Stimulated activated naive CD8-positive, alpha-beta T cell treated with anti-CD3 and anti-CD28 coated beads, Interleukin-15, Interleukin-2, amounts not matched to agents 100 ng/mL and 50 ng/mL, for 24 hours (primary cell): ENCODE data around the gene DAB2IP.

ENCODE experiments used
- H3K27ac Mint-ChIP-seq: one replicate; pipeline ENCODE4 v1.8.0; 2021; ENCODE audit warnings: mild to moderate bottlenecking, mixed read lengths
- H3K27me3 Mint-ChIP-seq: one replicate; pipeline ENCODE4 v1.8.0; 2021; ENCODE audit warnings: mixed read lengths
- H3K36me3 Mint-ChIP-seq: one replicate; pipeline ENCODE4 v1.8.0; 2021; ENCODE audit warnings: low read depth, mixed read lengths
- H3K4me1 Mint-ChIP-seq: one replicate; pipeline ENCODE4 v1.8.0; 2021; ENCODE audit warnings: low read depth, mixed read lengths
- H3K4me3 Mint-ChIP-seq: one replicate; pipeline ENCODE4 v1.8.0; 2021; ENCODE audit warnings: mild to moderate bottlenecking, mixed read lengths
- H3K9me3 Mint-ChIP-seq: one replicate; pipeline ENCODE4 v1.8.0; 2021; ENCODE audit warnings: mixed read lengths

Gene DAB2IP

DNA sequence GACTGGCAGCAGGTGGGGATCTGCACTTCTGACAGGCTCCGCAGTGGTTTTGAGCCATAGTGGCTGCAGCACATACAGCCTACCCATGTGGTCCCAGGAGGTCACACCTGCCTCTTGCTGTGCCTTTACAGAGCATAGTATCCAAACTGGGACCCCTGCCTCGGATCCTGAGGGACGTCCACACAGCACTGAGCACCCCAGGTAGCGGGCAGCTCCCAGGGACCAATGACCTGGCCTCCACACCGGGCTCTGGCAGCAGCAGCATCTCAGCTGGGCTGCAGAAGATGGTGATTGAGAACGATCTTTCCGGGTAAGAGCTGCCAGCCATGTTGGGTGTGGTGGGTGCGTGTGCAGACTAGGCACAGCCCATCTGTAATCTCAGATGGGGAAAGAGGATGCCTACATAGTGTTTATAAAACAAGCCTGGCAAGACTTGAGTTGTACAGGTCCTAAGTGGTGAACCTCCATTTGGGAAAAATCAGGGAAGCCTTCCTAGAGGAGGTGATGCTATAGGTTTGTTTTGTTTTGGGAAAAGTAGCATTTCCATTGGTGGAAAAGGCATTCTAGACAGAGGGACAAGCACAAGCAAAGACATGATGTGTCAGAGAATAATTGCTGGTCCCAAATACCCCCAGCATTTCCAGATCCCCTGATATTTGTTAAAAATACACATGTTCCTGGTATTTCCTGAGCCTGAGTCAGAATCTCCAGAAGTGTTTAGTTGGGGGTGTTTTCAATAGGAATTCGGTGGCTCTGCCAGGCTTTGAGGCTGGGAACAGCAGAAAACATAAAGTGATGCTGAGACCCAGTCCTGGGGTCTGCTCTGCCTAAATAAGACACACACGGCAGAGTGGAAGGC, 119.2 kb downstream of the DAB2IP start:
- no peak overlapping the region for H3K4me3 Mint-ChIP-seq
- no peaks in the 10 kb centered on the region for H3K9me3 Mint-ChIP-seq

DNA sequence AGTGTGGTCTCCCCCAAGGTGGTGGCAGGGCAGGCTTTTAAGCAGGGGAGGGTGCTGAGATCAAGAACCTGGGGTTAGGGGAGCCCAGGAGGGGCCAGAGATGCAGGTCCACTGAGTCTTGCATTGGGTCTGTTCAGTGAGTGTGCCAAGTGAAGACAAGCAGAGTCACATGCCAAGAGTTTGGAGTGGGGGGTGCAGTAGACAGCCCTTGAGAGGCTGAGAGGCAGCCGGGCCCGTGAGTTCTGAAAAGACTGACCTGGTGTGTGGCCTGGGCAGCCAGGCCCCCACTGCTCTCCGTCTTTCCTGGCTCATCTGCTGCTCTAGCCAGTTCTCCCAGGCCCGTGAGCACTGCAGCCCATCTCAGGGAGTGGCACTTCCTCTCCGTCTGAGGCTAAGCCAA, 120.0 kb downstream of the DAB2IP start:
- no peak overlapping the region for H3K4me3 Mint-ChIP-seq
- no peaks in the 10 kb centered on the region for H3K36me3 Mint-ChIP-seq
- no peaks in the 10 kb centered on the region for H3K4me1 Mint-ChIP-seq
- no peaks in the 10 kb centered on the region for H3K9me3 Mint-ChIP-seq
- H3K27ac Mint-ChIP-seq, result no peak overlapping the region
- no peaks in the 10 kb centered on the region for H3K27me3 Mint-ChIP-seq

More for the DNA sequence above, 119.2 kb downstream of the DAB2IP start:
- H3K4me1 Mint-ChIP-seq, result no peaks in the 10 kb centered on the region
- H3K27me3 Mint-ChIP-seq, result no peaks in the 10 kb centered on the region
- no peaks in the 10 kb centered on the region for H3K36me3 Mint-ChIP-seq
- no peak overlapping the region for H3K27ac Mint-ChIP-seq

DNA sequence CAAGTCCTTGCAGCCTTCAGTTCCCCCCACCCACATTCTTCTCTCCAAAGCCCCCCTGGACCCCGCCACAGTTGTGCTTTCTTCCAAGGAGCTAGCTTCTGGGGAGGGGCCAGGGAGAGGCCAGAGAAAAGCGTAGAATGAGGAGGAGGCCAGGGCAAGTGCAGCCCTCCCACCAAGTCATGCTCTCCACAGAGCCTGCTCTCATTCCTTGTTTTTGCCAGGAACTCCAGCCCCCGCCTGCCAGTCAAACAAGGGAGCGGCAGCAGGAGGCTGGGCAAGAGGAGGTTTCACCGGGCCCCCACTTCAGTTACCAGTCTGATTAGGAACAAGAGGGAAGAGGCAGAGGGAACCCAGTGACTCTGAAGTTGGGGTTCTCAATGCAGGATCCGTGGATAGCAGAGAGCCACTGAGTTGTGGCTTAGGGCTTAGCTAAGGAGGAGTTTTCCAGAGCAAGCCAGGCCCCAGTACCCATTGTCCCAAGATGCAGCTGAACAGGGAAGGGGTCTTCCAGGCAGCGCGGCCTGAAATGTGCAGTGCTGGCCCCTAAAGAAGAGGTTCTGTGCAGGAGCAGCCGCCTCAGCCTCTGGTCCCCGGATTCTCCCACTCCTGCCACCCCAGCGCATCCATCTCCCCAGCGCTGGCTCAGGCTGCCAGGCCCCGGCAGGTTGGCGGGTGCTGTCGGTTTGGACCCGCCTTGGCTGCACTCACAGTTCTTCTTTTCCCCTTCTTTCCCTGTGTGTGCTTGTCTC, 120.6 kb downstream of the DAB2IP start:
- Mint-ChIP-seq H3K9me3 (no peaks in the 10 kb centered on the region), H3K4me1 (no peaks in the 10 kb centered on the region), H3K36me3 (no peaks in the 10 kb centered on the region), H3K27me3 (no peaks in the 10 kb centered on the region), H3K4me3 (no peak overlapping the region), H3K27ac (no peak overlapping the region)

DNA sequence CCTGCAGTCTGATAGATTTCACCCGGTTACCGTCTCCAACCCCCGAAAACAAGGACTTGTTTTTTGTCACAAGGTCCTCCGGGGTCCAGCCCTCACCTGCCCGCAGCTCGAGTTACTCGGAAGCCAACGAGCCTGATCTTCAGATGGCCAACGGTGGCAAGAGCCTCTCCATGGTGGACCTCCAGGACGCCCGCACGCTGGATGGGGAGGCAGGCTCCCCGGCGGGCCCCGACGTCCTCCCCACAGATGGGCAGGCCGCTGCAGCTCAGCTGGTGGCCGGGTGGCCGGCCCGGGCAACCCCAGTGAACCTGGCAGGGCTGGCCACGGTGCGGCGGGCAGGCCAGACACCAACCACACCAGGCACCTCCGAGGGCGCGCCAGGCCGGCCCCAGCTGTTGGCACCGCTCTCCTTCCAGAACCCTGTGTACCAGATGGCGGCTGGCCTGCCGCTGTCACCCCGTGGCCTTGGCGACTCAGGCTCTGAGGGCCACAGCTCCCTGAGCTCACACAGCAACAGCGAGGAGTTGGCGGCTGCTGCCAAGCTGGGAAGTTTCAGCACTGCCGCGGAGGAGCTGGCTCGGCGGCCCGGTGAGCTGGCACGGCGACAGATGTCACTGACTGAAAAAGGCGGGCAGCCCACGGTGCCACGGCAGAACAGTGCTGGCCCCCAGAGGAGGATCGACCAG, 121.3 kb downstream of the DAB2IP start:
- no peaks in the 10 kb centered on the region for H3K27me3 Mint-ChIP-seq
- H3K27ac Mint-ChIP-seq, result no peak overlapping the region
- no peaks in the 10 kb centered on the region for H3K4me1 Mint-ChIP-seq
- no peak overlapping the region for H3K4me3 Mint-ChIP-seq
- H3K36me3 Mint-ChIP-seq, result no peaks in the 10 kb centered on the region
- no peaks in the 10 kb centered on the region for H3K9me3 Mint-ChIP-seq

DNA sequence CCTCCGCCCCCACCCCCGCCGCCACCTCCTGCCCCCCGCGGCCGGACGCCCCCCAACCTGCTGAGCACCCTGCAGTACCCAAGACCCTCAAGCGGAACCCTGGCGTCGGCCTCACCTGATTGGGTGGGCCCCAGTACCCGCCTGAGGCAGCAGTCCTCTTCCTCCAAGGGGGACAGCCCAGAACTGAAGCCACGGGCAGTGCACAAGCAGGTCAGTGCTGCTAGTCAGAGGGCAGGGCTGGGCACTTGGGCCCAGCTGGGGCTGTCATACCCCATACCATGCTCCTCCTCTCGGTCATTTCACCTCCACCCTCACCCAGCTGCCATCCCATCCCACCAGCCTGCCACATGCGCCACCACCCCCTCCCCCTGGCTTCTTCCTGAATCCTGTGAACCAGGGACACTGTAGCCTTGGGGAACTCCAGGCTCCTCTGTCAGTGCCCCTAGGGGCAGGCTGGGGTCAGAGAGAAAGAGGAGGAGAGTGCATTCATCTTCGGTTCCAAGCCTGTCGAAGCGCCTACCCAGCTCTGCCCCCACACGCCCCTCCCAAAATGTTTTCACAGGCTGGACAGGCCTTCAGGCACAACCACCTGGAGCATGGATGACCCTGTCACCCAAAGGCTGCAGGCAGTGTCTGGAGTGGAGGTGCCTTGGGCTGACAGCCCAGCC, 122.0 kb downstream of the DAB2IP start:
- Mint-ChIP-seq H3K27ac (no peak overlapping the region), H3K4me3 (no peak overlapping the region), H3K36me3 (no peaks in the 10 kb centered on the region), H3K27me3 (no peaks in the 10 kb centered on the region), H3K4me1 (no peaks in the 10 kb centered on the region), H3K9me3 (no peaks in the 10 kb centered on the region)

DNA sequence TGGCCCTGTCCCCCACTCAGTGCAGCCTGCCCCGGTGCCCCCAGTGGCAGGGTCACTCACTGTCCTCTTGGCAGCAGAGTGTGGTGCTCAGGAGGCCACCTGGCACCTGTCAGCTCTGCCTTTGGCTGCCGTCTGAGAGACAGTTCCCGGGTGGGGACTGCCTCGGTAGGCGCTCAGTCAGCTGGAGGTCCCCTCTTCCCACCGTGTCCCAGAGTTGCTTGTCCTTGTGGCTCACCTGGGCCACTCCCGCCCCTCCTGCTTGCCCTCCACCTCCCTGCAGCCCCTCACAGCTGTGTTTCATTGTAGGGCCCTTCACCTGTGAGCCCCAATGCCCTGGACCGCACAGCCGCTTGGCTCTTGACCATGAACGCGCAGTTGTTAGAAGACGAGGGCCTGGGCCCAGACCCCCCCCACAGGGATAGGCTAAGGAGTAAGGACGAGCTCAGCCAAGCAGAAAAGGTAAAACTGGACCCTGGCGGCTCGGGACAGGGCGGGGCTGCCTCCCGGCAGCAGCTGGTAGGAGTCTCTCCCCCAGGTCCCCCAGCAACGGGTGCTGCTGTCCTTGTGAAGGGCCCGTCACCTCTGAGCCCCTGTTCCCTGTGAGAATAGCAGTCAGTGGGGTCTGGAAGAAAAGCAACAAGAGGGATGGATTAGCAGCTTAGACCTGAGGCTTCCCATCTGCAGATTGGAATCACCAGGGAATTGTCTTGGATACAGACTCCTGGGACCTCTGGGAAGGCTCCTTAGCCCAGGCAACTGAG, 122.7 kb downstream of the DAB2IP start:
- Mint-ChIP-seq H3K4me3 (no peak overlapping the region), H3K36me3 (no peaks in the 10 kb centered on the region), H3K27me3 (no peaks in the 10 kb centered on the region), H3K27ac (no peak overlapping the region), H3K4me1 (no peaks in the 10 kb centered on the region), H3K9me3 (no peaks in the 10 kb centered on the region)

DNA sequence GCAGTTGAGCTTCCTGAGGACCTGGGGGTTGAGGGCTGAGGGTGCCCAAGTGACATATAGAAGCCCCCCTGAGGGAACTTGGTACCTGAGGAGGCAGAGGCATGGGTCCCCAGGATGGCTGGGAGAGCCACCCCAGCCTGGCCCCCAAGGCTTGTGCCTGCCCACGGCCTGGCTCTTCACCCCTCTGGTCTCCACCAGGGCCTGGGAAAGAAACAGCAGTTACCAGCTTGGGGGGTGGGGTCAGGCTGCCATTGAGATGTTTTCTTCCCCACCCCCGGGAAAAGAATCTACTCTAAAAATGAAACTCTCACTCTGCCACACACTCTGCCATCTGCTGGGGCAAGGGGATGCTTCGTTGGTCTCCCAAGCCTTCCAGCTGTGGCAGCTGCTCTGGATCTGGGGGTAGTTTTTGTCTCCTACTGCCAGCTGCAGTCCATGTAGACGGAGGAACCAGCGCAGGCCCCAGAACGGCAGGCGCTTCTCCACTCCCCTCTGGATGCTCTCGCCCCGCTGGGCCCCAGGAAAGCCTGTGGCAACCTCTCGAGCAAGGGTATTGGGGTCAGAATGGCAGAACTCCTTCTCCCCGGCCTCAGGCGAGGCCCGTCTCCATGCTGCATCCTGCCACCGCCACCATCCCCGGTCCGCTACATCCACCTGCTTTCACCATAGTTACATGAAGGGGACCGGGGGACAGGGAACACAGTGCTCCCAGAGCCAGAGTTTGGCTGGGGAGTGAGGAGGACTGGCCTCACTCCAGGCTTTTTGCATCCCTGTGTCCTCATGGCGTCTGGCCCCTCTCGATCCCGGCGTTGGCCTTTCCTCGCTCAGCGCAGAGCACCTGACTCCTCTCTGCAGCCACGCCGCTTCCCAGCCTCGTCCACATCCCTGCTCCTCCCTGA, 123.5 kb downstream of the DAB2IP start:
- Mint-ChIP-seq H3K4me1 (no peaks in the 10 kb centered on the region), H3K36me3 (no peaks in the 10 kb centered on the region), H3K27me3 (no peaks in the 10 kb centered on the region), H3K27ac (no peak overlapping the region), H3K9me3 (no peaks in the 10 kb centered on the region), H3K4me3 (no peak overlapping the region)

DNA sequence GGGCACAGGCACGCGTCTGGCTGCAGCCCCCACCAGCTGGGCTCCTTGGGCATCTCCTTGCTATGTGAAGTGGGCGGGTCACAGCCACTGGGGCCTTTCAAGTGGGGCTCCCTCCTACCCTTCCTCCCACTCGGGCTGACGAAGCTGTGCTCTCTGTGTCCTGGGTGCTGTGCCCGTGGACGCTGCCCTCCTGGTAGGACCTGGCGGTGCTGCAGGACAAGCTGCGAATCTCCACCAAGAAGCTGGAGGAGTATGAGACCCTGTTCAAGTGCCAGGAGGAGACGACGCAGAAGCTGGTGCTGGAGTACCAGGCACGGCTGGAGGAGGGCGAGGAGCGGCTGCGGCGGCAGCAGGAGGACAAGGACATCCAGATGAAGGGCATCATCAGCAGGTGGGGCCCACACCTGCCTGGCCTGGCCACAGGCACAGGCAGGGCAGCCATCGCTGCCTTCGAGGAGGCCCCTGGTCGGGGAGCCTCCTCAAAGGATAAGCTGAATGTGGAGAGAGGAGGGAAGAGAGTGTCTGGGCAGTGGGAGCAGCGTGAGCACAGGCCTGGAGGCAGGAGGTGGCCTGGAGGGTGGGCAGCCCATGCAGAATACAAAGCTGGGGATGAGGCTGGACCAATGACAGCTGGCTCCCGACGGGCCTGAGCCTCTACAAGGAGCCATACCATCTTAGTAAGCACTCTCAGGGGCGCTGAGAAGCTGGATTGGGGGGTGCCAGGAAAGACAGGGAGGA, 124.7 kb downstream of the DAB2IP start:
- Mint-ChIP-seq H3K4me1 (no peaks in the 10 kb centered on the region), H3K9me3 (no peaks in the 10 kb centered on the region), H3K36me3 (no peaks in the 10 kb centered on the region), H3K27ac (no peak overlapping the region), H3K4me3 (no peak overlapping the region), H3K27me3 (no peaks in the 10 kb centered on the region)

DNA sequence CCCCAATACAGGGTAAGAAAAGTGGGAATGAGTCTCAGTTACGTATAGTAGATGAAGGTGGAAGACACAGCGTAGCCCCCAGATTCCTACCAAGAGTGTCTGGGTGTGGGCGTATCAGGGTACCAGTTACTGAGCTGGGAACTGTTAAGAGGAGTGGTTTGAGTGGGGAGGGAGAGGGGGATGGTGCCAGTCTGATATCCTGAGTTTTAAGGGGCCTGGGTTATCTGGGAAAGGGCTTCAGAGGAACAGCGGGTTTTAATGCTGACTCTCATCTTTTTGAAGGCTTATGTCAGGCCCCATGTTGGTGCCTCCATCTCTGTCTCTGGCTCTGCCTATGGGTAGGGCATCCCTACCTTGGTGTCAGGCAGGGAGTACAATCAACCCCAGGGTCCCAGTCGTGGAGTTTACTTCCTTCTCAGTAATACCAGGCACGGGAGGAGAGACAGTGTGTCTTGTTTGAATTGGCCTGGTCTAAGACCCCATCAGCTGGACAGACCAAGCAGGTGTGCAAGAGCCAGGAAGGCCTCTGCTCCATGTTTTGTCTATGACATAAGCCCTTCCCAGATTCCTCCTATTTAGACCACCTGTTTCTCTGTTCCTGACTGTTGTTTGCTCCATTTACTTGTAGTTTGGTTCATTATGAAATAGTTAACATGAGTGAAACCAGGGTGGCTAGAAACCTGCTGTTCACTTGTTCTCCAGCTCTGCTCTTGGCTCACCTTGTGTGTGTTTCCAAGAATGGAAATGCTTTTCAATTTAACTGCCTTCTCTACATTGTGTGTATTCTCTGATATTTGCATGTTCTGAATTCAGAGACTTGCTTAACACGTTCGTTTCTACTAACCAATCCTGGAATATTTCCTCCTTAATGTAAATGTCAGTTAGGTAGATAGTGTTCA, 125.6 kb downstream of the DAB2IP start:
- Mint-ChIP-seq H3K36me3 (no peaks in the 10 kb centered on the region), H3K27ac (no peak overlapping the region), H3K9me3 (no peaks in the 10 kb centered on the region), H3K27me3 (no peaks in the 10 kb centered on the region), H3K4me3 (no peak overlapping the region), H3K4me1 (no peaks in the 10 kb centered on the region)

DNA sequence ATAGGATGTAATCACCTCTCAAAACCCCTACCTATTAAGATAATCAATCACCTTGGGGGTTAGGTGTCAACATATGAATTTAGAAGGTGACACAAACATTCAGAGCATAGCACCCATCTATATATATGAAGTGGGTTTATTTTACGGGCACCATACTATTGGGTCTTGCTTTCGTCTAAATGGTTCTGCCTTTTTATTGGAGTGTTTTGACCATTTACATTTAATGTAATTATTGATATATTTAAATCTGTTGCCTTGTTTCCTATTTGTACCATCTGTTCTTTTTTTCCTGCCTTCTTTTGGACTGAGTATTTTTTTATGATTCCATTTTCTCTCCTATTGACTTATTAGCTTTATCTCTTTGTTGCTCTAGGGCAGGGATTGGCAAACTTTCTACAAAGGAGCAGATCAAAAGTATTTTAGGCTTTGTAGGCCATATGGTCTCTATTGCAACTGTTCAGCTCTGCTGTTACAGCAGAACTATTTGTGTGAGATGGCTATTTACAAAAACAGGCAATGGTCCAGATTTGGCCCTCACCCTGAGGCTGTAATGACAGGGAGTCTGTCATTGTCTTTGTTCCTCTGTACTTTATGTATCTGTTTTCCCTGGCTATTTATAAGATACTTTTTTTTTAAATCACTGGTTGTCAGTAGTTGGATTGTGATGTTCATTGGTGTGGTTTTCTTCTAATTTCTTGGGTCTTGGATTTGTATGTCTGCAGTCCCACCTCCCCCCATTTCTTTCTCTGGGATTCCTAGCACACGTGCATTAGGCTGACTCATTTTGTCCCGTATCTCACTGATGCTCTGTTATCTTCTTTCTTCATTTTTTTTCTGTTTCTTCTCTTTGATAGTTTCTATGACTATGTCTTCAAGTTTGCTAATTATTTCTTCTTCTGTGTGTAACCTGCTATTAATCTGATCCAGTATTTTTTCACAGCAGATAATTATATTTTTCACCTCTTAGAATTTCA, 127.1 kb downstream of the DAB2IP start:
- Mint-ChIP-seq H3K9me3 (no peaks in the 10 kb centered on the region), H3K36me3 (no peaks in the 10 kb centered on the region), H3K4me1 (no peaks in the 10 kb centered on the region)

DNA sequence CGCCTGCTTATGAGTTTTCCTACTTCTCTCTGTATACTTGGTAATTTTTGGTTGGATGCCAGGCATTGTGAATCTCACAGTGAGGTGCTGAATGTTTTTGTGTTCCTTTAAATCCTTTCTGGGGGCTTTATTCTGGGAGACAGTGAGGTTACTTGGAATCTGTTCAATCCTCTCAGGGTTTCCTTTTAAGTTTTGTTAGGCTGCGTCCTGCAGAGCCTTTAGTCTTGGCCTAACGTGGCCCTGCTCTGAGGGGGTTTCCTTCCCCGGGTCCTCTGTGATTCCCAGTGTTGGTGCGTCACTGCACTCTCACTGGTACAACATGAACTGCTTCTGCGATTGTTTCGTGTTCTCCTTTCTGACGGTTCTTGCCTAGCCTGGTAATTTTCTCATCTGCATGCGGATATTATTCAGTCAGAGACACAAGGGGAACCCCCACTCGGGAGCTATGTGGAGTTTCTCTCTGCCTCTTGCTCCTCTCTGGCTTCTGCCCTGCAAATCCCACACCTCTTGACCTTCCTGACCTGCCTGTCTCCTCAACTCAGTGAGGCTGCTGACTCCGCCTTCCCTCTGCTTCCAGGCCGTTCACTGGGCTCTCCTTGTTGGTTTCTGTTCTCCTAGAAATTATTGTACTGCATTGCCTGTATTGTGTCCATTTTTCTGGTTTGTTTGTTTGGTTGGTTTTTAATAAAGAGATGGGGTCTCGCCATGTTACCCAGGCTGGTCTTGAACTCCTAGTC, 128.1 kb downstream of the DAB2IP start:
- no peak overlapping the region for H3K4me3 Mint-ChIP-seq
- H3K27ac Mint-ChIP-seq, result no peak overlapping the region
- peaks cover 4% of the 10 kb centered on the region for H3K4me1 Mint-ChIP-seq
- H3K36me3 Mint-ChIP-seq, result no peaks in the 10 kb centered on the region
- H3K9me3 Mint-ChIP-seq, result no peaks in the 10 kb centered on the region
- H3K27me3 Mint-ChIP-seq, result no peaks in the 10 kb centered on the region

More for the DNA sequence above, 127.1 kb downstream of the DAB2IP start:
- Mint-ChIP-seq H3K27ac (no peak overlapping the region), H3K27me3 (no peaks in the 10 kb centered on the region), H3K4me3 (no peak overlapping the region)
